ENCODE measurements around the gene DCDC2C. TPM values are rescaled to one million over a fixed set of nuclear protein-coding genes. Genes with fewer than 3 reads are reported as not detected.
A peak's percentile ranks its signal among the peaks of the same experiment; 100 is the strongest.
"Not testable (repeated sequence)": the region's sequence is repeated elsewhere in the genome, so short reads cannot be mapped to it uniquely, and the experiment has no call there.

Gene DCDC2C
- total and polyA plus RNA-seq, 8 donors, result not detected

GRCh38 chr2:3814706-3815245 lies 111.4 kb downstream of the DCDC2C start:
- H3K4me3 ChIP-seq, result no peak overlapping the region
- peaks cover 0 to 51% of the 10 kb centered on the region in 2 donors for H3K9me3 ChIP-seq
- DNase-seq (no peak), ATAC-seq (no peak)
- intact Hi-C loops (cut with DNase I), result no loop called here
- no peaks in the 10 kb centered on the region for H3K36me3 ChIP-seq
- TF ChIP-seq CTCF (IDR thresholded peaks at IDR 0.05), result no peak
- no peaks in the 10 kb centered on the region for H3K27me3 ChIP-seq
- H3K4me1 ChIP-seq, result no peaks in the 10 kb centered on the region
- H3K27ac ChIP-seq, result no peak overlapping the region

GRCh38 chr2:3817144-3817543 lies 113.8 kb downstream of the DCDC2C start:
- H3K4me1 ChIP-seq, H3K4me3 ChIP-seq, DNase-seq: not testable (repeated sequence)

GRCh38 chr2:3823748-3824147 lies 120.4 kb downstream of the DCDC2C start:
- peaks cover 0 to 8% of the 10 kb centered on the region in 2 donors for H3K9me3 ChIP-seq
- H3K4me1 ChIP-seq, result no peaks in the 10 kb centered on the region
- intact Hi-C loops (cut with DNase I), result no loop called here
- ATAC-seq, result no peak
- H3K36me3 ChIP-seq, result no peaks in the 10 kb centered on the region
- DNase-seq, result no peak
- no peak for TF ChIP-seq CTCF (IDR thresholded peaks at IDR 0.05)
- H3K27me3 ChIP-seq, result no peaks in the 10 kb centered on the region
- no peak overlapping the region for H3K27ac ChIP-seq
- H3K4me3 ChIP-seq, result no peak overlapping the region

More at GRCh38 chr2:3817144-3817543, 113.8 kb downstream of the DCDC2C start:
- H3K27me3 ChIP-seq; H3K36me3 ChIP-seq; ATAC-seq; H3K27ac ChIP-seq; intact Hi-C loops (cut with DNase I): not testable (repeated sequence)
- peaks cover 0 to 41% of the 10 kb centered on the region in 2 donors for H3K9me3 ChIP-seq

GRCh38 chr2:3827673-3828575 lies 124.5 kb downstream of the DCDC2C start:
- Histone ChIP-seq H3K27ac (no peak overlapping the region), H3K27me3 (no peaks in the 10 kb centered on the region), H3K9me3 (peaks cover 0 to 2% of the 10 kb centered on the region in 2 donors), H3K4me1 (no peaks in the 10 kb centered on the region), H3K36me3 (no peaks in the 10 kb centered on the region), H3K4me3 (no peak overlapping the region)
- DNase-seq (no peak), ATAC-seq (peak; percentile 40)
- intact Hi-C loops (cut with DNase I), result no loop called here
- TF ChIP-seq CTCF (IDR thresholded peaks at IDR 0.05), result peak; percentile 41

GRCh38 chr2:3830796-3831195 lies 127.4 kb downstream of the DCDC2C start:
- no peak for DNase-seq
- Histone ChIP-seq H3K27me3 (peaks cover 0 to 4% of the 10 kb centered on the region in 2 donors), H3K9me3 (peaks cover 0 to 2% of the 10 kb centered on the region in 2 donors)

More at GRCh38 chr2:3830796-3831195, 127.4 kb downstream of the DCDC2C start:
- no peaks in the 10 kb centered on the region for H3K36me3 ChIP-seq
- ATAC-seq, result no peak
- H3K4me1 ChIP-seq, result no peaks in the 10 kb centered on the region
- TF ChIP-seq CTCF (IDR thresholded peaks at IDR 0.05), result no peak
- H3K4me3 ChIP-seq, result no peak overlapping the region
- intact Hi-C loops (cut with DNase I), result no loop called here
- no peak overlapping the region for H3K27ac ChIP-seq

Data from left lung (tissue), 10 donors.